GM19452 (cell line): ENCODE results near the gene HNRNPUL2.

Source experiments
- ATAC-seq: cut with Tn5 transposase; IDR thresholded peaks from one replicate; pipeline ENCODE4 v1.9.1; 2021; ENCODE audit not compliant: unreplicated experiment

HNRNPUL2 gene

GRCh38 chr11:62727872-62728170 is 564 bp upstream of the HNRNPUL2 start:
- peak; percentile 51 for ATAC-seq

DNA sequence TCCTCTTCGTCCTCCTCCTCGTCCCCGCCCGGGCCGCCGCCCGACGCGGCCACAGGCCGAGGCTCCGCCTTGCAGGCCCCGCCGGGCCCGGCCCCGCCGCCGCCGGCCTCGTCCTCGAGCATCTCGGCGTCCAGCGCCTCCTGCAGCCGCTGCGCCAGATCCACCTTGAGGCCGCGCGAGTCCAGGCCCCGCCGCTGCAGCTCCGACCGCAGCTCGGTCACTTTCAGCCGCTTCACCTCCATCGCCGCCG is 417 bp downstream of the HNRNPUL2 start:
- no peak for ATAC-seq

GRCh38 chr11:62726156-62726914 is 922 bp downstream of the HNRNPUL2 start:
- peak; percentile 4 for ATAC-seq

DNA sequence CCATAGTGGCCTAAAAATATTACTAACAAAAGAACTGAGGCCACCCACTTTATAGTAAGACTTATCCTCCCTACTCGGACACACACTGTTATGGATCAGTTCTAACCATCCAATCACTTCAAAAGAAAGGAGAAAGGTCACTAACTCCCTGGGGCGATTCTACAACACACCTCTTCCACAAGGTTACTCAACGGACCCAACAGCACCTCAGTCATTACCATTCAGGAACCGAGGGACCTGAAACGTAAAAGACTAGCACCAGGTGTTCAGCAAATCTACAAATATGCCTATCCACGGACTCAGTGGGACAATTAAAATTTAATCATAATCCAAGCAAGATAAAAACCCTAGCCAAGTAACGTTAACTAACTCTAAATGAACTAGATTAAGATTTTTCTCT is 1.6 kb downstream of the HNRNPUL2 start:
- ATAC-seq, result no peak

- ATAC-seq, result no peak
Observed at GRCh38 chr11:62724171-62724570, 3.1 kb downstream of the HNRNPUL2 start.

GRCh38 chr11:62721994-62722393 is 5.3 kb downstream of the HNRNPUL2 start:
- ATAC-seq, result no peak

- no peak for ATAC-seq
Observed at GRCh38 chr11:62719302-62719978, 7.8 kb downstream of the HNRNPUL2 start.

DNA sequence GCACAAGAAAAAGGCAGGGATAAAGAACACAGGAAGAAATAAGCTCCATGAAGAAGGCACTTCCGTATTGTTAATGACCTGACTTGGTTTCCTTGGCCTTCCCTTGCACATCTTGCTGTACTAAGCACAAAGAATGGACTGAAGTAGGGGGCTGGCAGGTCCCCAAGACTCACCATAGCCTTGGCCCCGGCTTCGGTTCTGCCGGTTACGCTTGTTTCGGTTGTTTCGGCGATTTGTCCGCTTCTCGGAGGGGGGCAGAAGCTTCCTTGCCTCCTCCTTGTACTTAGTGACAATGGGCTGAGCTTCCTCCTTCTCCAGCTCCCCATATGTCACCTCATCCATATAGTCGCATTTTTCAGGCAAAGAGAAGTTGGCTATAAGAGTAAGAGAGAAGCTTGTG is 10.4 kb downstream of the HNRNPUL2 start:
- no peak for ATAC-seq

GRCh38 chr11:62716206-62716605 is 11.1 kb downstream of the HNRNPUL2 start:
- ATAC-seq, result no peak

GRCh38 chr11:62715150-62716130 is 11.8 kb downstream of the HNRNPUL2 start:
- ATAC-seq, result no peak

- no peak for ATAC-seq
Observed at GRCh38 chr11:62713343-62713742, 13.9 kb downstream of the HNRNPUL2 start.

DNA sequence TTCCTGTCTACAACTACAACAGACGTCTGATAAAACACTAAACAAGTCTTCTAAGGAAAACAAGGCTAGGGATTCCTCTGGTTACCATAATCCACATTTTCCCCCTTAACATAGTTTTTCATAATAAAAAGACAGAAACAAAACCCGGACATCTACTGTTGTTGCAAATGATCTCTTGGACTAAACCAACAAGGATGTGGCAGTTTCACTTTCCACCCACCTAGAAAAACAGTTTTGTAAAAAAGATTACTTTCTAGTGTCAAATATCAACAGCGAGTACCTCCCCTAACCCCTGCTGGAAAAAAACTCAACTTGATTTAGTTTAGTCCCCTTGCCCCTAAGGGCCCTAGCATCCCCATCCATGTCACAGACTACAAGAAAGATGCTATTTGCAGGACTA is 14.4 kb downstream of the HNRNPUL2 start:
- no peak for ATAC-seq

GRCh38 chr11:62712276-62712812 is 14.9 kb downstream of the HNRNPUL2 start:
- ATAC-seq, result no peak

DNA sequence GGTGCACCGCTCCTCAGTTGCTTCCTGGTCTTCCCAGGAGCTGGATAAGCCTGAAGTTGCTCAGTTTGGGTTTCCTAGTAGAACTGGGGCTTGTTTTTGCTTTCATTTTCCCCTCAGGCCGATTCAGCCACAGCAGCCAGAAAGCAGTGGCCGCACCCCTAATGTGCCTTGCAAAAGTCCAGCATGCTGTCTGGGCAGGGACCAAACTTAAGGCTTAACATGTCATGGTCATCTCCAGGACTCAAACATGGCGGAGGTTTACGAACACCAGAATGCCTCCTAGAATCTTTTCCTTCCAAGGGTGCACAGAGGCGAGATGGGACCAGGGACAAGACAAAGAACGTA is 17.3 kb downstream of the HNRNPUL2 start:
- ATAC-seq, result no peak

- peak; percentile 62 for ATAC-seq
Observed at GRCh38 chr11:62709247-62710000, 17.8 kb downstream of the HNRNPUL2 start.

GRCh38 chr11:62708793-62709192 is 18.5 kb downstream of the HNRNPUL2 start:
- ATAC-seq, result no peak

GRCh38 chr11:62708392-62708791 is 18.9 kb downstream of the HNRNPUL2 start:
- ATAC-seq, result no peak

GRCh38 chr11:62707277-62707861 is 19.9 kb downstream of the HNRNPUL2 start, which contains the start of the genes BSCL2 and GNG3:
TSS of gene BSCL2 (minus strand) at chr11:62707424. CDS start at chr11:62707195, 229 bp downstream.
TSS of gene GNG3 (plus strand) at chr11:62707676. CDS start at chr11:62708296, 620 bp downstream.
- no peak for ATAC-seq

DNA sequence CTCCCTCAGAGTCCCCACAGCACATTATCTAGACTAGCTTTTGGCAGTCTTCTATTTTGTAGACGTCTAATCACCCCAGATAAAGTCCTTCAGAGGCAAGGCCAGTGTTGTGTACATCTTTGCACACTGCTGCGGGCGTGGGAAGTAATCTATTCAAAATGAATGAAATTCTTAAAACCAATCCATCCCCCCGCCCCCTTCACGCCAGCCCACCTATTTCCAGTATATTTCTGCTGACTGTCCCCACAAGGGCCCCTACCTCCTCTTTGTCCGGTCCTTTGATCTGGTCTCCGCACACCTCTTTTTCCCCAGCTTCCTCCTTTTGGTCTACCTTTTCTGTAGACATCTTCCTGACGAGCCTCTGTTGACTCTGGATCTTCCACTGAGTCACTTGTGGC is 20.4 kb downstream of the HNRNPUL2 start:
- ATAC-seq, result no peak
